SJCRH30 (cell line): Measurements from ENCODE around the gene INF2. TPM values are rescaled to one million over a fixed set of nuclear protein-coding genes. Genes with fewer than 3 reads are reported as not detected.

Experiments used
- DNase-seq, 2 experiments: peaks; one replicate each; pipeline ENCODE4 v3.0.0-alpha.2; 2015 to 2020
- H3K27ac ChIP-seq: fragments of 250-450 bp; sonication (Bioruptor Pico); 2 replicates; pipeline ENCODE4 v1.5.1; 2020; ENCODE audit warnings: mild to moderate bottlenecking, moderate library complexity
- H3K27me3 ChIP-seq: fragments of 250-450 bp; sonication (Bioruptor Pico); 2 replicates; pipeline ENCODE4 v1.5.1; 2020; ENCODE audit warnings: mild to moderate bottlenecking, moderate library complexity
- H3K36me3 ChIP-seq: fragments of 250-450 bp; sonication (Bioruptor Pico); 2 replicates; pipeline ENCODE4 v1.5.1; 2020; ENCODE audit warnings: mild to moderate bottlenecking, moderate library complexity
- H3K4me1 ChIP-seq: fragments of 250-450 bp; sonication (Bioruptor Pico); 2 replicates; pipeline ENCODE4 v1.5.1; 2020; ENCODE audit warnings: mild to moderate bottlenecking, moderate library complexity
- H3K4me3 ChIP-seq: fragments of 250-450 bp; sonication (Bioruptor Pico); 2 replicates; pipeline ENCODE4 v1.5.1; 2020; ENCODE audit warnings: mild to moderate bottlenecking, moderate library complexity
- H3K9me3 ChIP-seq: fragments of 250-450 bp; sonication (Bioruptor Pico); replicated peaks from 2 replicates; pipeline ENCODE4 v1.5.1; 2020; ENCODE audit warnings: mild to moderate bottlenecking, moderate library complexity
- total RNA-seq: library from RNA; depleted of rRNA; stranded (reverse); fragments of >200 nt; shearing (Covaris generic); gene quantifications from 2 replicates; pipeline ENCODE4 v1.2.3, GENCODE V29; 2014

Gene INF2
- total RNA-seq, 1 experiment from 2014 or later: 38.3 TPM

DNA sequence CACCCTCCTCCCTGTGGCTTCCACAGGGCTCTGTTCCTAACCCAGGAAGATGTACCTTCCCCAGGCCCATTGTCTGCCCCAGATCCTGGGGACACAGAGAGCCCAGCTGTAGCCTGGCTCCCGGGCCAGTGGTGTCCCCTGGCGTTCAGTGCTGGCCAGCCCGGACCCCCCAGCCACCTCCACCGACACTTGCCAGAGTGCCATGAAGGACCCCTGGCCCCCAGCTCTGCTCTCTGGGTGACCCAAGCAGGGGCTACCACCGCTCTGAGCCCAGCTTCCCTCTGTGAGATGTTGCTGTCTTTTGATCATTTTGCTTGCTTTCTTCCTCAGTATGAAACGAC, 6.2 kb downstream of the INF2 start:
- H3K4me1 ChIP-seq: no peaks in the 10 kb centered on the region; the same call in 1 of the 2 replicates
- no peaks in the 10 kb centered on the region for H3K9me3 ChIP-seq
- DNase-seq: no peak
- no peak overlapping the region for H3K27ac ChIP-seq
- 0 out of 2 replicates have a peak, but pooled peaks cover 2% of the 10 kb centered on the region for H3K36me3 ChIP-seq
- no peaks in the 10 kb centered on the region for H3K27me3 ChIP-seq
- no peak overlapping the region for H3K4me3 ChIP-seq

- Histone ChIP-seq H3K4me1 (no peaks in the 10 kb centered on the region), H3K27me3 (no peaks in the 10 kb centered on the region), H3K27ac (no peak overlapping the region), H3K9me3 (no peaks in the 10 kb centered on the region), H3K36me3 (peaks cover 5% of the 10 kb centered on the region; the same call in 1 of the 2 replicates), H3K4me3 (no peak overlapping the region)
- no peak for DNase-seq
Measured at GRCh38 chr14:104696671-104697316, 7.4 kb downstream of the INF2 start.

DNA sequence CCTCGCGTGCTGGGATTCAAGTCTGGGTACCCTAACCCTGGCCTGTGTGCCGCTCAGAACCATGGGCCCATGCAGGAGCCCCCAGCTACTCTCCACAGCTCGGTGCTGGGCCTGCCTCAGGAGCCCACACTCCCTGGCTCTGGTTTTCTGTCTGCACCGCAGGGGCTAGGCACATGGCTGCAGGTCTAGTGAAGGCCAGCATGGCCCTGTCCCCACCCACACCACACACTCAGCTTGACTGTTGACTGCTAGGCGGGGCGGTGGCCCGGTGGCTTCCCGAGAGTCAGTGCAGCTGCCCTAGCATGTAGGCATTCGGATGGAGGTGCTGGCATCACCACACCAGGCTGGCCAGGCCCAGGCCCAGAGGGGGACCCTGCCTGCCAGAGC, 7.9 kb downstream of the INF2 start:
- H3K27ac ChIP-seq: no peak overlapping the region
- H3K9me3 ChIP-seq: no peaks in the 10 kb centered on the region
- DNase-seq: no peak
- no peak overlapping the region for H3K4me3 ChIP-seq
- no peaks in the 10 kb centered on the region for H3K4me1 ChIP-seq
- H3K27me3 ChIP-seq: no peaks in the 10 kb centered on the region
- H3K36me3 ChIP-seq: peaks cover 5% of the 10 kb centered on the region; the same call in 1 of the 2 replicates

DNA sequence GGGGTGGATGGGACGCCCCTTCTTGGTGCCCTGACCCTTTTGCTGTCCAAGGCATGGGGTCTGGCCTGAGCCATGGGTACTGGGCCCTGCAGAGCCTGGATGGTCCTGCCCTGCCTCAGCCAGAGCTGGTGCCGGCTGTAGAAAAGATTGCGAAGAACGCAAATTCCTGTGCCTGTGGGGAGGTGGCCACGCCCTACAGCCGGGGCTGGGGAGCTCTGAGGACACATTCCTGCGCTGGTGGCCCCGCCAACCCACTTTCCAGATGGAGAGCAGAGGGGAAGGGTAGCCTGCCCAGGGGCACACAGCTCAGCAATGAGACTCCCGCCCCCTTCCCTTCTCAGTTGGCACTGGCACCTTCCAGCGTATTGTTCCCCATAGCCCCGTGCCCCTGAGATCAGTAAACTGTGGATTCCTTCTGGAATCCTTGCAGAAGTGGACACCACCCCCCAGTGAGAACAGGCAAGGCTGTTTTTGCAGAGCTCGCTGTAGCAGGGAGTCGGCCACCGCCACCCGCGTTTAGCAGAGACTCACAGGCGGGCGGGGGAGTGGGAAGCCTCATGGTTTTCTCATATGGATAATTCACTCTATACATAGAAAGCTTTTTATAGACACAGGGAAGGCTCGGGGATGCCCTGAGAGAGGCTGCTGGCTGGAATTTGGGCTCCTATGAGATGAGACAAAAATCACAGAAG, 8.6 kb downstream of the INF2 start:
- no peak for DNase-seq
- H3K27ac ChIP-seq: no peak overlapping the region
- no peaks in the 10 kb centered on the region for H3K27me3 ChIP-seq
- no peaks in the 10 kb centered on the region for H3K4me1 ChIP-seq
- peaks cover 8% of the 10 kb centered on the region; the same call in 1 of the 2 replicates for H3K36me3 ChIP-seq
- no peaks in the 10 kb centered on the region for H3K9me3 ChIP-seq
- H3K4me3 ChIP-seq: no peak overlapping the region

DNA sequence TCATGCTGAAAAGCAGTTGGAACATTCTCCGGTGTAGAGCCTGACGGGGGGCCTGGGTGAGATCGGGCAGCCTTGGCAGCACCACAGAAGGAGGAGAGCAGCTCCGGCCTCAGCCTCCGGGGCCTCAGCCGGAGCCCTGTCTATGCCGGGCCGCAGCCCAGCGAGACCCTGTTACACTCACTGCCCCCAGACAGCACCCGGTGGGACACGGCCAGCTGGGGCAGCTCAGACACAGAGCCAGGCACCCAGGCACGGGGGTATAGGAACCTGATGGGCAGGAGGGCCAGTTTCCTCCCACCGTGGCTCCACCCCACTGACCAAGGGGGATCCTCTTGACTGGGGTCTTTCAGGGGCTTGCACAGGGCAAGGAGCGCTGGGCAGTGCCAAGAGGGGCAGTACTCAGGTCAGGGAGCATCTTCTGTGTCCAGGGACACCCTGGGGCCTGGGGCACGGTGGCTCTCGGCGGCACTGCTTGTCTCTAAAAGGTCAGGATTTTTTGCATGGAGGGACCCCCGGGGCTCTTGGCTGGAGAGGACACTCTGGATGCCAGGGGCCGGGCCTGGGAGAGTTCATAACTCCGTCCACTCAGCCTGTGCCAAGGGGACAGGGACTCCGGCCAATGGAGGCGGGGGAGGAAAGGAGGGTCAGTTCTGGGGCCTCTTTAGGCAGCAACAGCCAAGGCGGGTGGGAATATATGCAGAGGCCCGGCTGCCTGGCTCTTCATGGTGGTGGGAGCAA, 9.4 kb downstream of the INF2 start:
- H3K4me3 ChIP-seq: no peak overlapping the region
- peaks cover 14% of the 10 kb centered on the region for H3K36me3 ChIP-seq
- H3K4me1 ChIP-seq: no peaks in the 10 kb centered on the region
- no peaks in the 10 kb centered on the region for H3K9me3 ChIP-seq
- DNase-seq: no peak
- no peaks in the 10 kb centered on the region for H3K27me3 ChIP-seq
- no peak overlapping the region for H3K27ac ChIP-seq

GRCh38 chr14:104699426-104699748, 10.0 kb downstream of the INF2 start:
- Histone ChIP-seq H3K27me3 (no peaks in the 10 kb centered on the region), H3K4me1 (no peaks in the 10 kb centered on the region), H3K4me3 (no peak overlapping the region), H3K36me3 (peaks cover 18% of the 10 kb centered on the region), H3K9me3 (no peaks in the 10 kb centered on the region), H3K27ac (no peak overlapping the region)
- no peak for DNase-seq

DNA sequence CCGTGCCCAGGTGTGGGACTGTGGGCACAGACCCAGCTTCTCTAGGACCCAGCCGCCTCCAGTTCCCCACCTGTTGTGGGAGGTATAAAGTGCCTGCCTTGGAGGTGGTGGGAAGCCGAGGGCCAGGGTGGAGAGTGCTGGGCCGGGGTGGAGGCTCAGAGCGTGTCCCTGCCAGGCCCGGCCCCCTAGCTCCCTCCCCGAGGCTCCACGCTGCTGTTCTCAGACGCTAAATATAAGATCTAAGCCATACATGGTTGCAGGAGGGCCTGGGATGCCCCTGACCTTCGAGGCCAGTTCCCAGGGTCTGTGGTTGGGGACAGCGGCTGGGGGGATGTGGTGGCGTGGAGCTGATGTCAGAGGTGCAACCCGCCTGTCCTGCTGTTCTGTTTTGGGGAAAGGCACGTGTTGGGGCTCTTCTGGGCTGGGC, 10.8 kb downstream of the INF2 start:
- Histone ChIP-seq H3K27me3 (no peaks in the 10 kb centered on the region), H3K27ac (no peak overlapping the region), H3K4me1 (no peaks in the 10 kb centered on the region), H3K9me3 (no peaks in the 10 kb centered on the region), H3K36me3 (peaks cover 23% of the 10 kb centered on the region), H3K4me3 (no peak overlapping the region)
- DNase-seq: no peak

GRCh38 chr14:104700747-104701217, 11.4 kb downstream of the INF2 start:
- H3K27me3 ChIP-seq: no peaks in the 10 kb centered on the region
- no peak overlapping the region for H3K4me3 ChIP-seq
- H3K9me3 ChIP-seq: no peaks in the 10 kb centered on the region
- no peaks in the 10 kb centered on the region for H3K4me1 ChIP-seq
- H3K27ac ChIP-seq: no peak overlapping the region
- no peak for DNase-seq
- peaks cover 23% of the 10 kb centered on the region for H3K36me3 ChIP-seq

- Histone ChIP-seq H3K9me3 (no peaks in the 10 kb centered on the region), H3K27me3 (no peaks in the 10 kb centered on the region), H3K27ac (no peak overlapping the region), H3K4me3 (no peak overlapping the region), H3K4me1 (no peaks in the 10 kb centered on the region; the same call in 1 of the 2 replicates), H3K36me3 (peaks cover 23% of the 10 kb centered on the region)
- no peak for DNase-seq
Measured at GRCh38 chr14:104701383-104702076, 12.1 kb downstream of the INF2 start.

DNA sequence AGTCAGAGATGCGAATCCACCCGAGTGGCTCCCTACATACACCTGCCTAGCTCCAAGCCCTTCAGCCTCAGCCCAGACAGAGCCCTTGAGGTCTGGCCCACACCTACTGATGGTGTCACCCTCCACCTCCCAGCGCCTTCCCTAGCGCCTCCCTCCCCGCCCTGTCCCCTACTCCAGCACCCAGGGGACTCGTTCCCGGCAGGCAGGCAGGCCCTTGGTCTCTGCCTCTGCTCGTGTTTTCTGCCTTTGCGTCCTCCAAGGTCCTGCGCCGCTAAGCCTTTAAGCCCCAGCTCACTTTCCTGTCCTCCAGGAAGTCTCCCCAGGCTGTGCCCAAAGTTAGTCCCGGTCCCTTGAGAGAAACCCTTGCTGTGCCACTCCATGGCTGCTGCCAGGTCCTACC, 12.7 kb downstream of the INF2 start:
- Histone ChIP-seq H3K4me3 (no peak overlapping the region), H3K27me3 (no peaks in the 10 kb centered on the region), H3K27ac (no peak overlapping the region), H3K9me3 (no peaks in the 10 kb centered on the region), H3K4me1 (peaks cover 5% of the 10 kb centered on the region), H3K36me3 (peaks cover 21% of the 10 kb centered on the region)
- no peak for DNase-seq

DNA sequence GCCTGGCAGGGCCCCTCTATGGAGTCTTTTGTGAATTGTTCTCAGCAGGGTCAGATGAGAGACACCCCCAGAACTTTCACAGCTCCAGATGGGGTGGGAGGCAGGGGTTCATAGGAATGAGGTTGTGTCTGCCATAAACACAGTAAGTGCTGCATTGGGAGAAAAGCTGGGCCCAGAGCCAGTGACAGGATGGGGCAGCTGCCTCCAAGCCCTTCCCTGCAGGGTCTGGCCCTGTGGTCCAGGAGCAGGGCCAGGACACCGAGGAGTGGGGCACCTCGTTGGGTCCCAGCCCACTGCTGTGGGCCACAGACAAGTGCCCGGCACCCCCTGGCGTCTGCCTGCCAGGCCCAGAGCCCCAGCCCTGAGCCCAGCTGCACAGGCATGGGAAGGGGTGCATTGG, 13.3 kb downstream of the INF2 start:
- peaks cover 21% of the 10 kb centered on the region for H3K36me3 ChIP-seq

DNA sequence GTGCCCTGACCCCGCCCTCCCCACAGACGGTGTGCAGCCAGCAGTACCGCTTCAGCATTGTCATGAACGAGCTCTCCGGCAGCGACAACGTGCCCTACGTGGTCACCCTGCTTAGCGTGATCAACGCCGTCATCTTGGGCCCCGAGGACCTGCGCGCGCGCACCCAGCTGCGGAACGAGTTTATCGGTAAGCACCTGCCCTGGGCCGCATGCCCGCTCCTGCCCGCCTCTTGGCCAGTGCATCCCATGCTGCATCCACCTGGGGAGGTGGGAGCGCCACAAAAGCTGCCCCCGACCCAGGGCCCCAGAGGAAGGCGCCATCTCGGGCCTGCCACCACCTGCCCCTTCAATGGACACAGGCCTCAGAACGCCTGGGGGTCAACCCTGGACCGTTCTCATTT, 13.9 kb downstream of the INF2 start:
- Histone ChIP-seq H3K27ac (no peak overlapping the region), H3K4me3 (no peak overlapping the region), H3K27me3 (no peaks in the 10 kb centered on the region), H3K4me1 (peaks cover 6% of the 10 kb centered on the region), H3K36me3 (peaks cover 21% of the 10 kb centered on the region), H3K9me3 (no peaks in the 10 kb centered on the region)
- no peak for DNase-seq

More for the DNA sequence above, 13.3 kb downstream of the INF2 start:
- H3K4me1 ChIP-seq: peaks cover 6% of the 10 kb centered on the region
- H3K4me3 ChIP-seq: no peak overlapping the region
- H3K27me3 ChIP-seq: no peaks in the 10 kb centered on the region
- no peak overlapping the region for H3K27ac ChIP-seq
- H3K9me3 ChIP-seq: no peaks in the 10 kb centered on the region
- no peak for DNase-seq

- Histone ChIP-seq H3K36me3 (peaks cover 21% of the 10 kb centered on the region), H3K27ac (no peak overlapping the region), H3K27me3 (no peaks in the 10 kb centered on the region), H3K9me3 (no peaks in the 10 kb centered on the region), H3K4me3 (no peak overlapping the region), H3K4me1 (peaks cover 6% of the 10 kb centered on the region)
- no peak for DNase-seq
Measured at GRCh38 chr14:104704252-104704651, 14.8 kb downstream of the INF2 start.

DNA sequence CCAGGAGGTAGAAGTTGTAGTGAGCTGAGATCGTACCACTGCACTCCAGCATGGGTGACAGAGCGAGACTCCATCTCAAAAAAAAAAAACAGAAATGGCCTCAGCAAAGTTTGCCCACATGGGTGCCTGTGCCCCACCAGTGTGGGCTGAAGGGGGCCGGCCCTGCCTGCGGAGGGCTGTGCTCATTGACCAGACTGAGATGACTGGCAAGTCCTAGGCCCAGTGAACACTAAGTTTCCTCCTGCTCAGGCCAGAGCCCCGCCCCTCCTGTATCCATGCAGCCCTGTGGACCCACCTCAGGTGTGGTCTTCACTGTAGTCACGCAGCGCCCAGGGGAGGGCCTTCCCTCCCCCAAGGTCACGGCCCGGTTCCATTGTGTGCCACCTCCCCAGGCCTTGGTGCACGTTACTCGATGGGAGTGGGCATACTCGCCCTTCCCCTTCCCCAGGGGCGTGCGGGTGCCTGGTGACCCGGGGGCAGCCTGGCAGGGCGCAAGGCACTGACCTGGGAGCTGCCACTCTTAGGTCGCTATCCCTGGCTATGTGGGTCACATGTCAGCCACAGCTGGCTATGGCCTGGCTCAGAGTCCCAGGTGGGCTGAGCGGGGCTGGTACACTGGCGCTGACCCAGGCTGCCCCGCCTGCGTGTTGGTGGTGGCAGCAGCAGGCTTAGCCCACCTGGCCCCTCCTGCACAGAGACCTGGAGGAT, 16.1 kb downstream of the INF2 start:
- H3K4me1 ChIP-seq: peaks cover 6% of the 10 kb centered on the region
- no peaks in the 10 kb centered on the region for H3K27me3 ChIP-seq
- peak in 1 of 2 experiments; percentile 32 for DNase-seq
- peaks cover 21% of the 10 kb centered on the region for H3K36me3 ChIP-seq
- H3K27ac ChIP-seq: no peak overlapping the region
- no peaks in the 10 kb centered on the region for H3K9me3 ChIP-seq
- H3K4me3 ChIP-seq: no peak overlapping the region
